ACC112 (cell line): Measurements from ENCODE around the gene MEAF6.

Experiments
- H2AFZ ChIP-seq: fragments of 200-600 bp; sonication (generic); one replicate; pipeline ENCODE4 v1.6.0; 2017; ENCODE audit warnings: antibody characterized with exemption, low read length; ENCODE audit not compliant: unreplicated experiment
- H3K27ac ChIP-seq: fragments of 200-600 bp; sonication (generic); 2 replicates; pipeline ENCODE4 v1.5.1; 2014; ENCODE audit warnings: low read depth, mild to moderate bottlenecking, antibody characterized with exemption, low read length, moderate library complexity
- H3K27me3 ChIP-seq: fragments of 200-600 bp; sonication (generic); 2 replicates; pipeline ENCODE4 v1.6.1; 2014; ENCODE audit warnings: mild to moderate bottlenecking, antibody characterized with exemption, low read length, moderate library complexity, mixed read lengths; ENCODE audit not compliant: insufficient read depth
- H3K36me3 ChIP-seq: fragments of 200-600 bp; sonication (generic); 2 replicates; pipeline ENCODE4 v1.6.1; 2016; ENCODE audit warnings: mild to moderate bottlenecking, antibody characterized with exemption, low read length, moderate library complexity, mixed read lengths; ENCODE audit not compliant: insufficient read depth
- H3K4me1 ChIP-seq: fragments of 200-600 bp; sonication (generic); one replicate; pipeline ENCODE4 v1.6.1; 2016; ENCODE audit warnings: low read length, mixed read lengths; ENCODE audit not compliant: insufficient read depth, unreplicated experiment, control insufficient read depth
- H3K4me3 ChIP-seq: fragments of 200-600 bp; sonication (generic); 2 replicates; pipeline ENCODE4 v1.5.1; 2014; ENCODE audit warnings: mild to moderate bottlenecking, low read depth, low read length
- H3K79me2 ChIP-seq: fragments of 200-600 bp; sonication (generic); one replicate; pipeline ENCODE4 v1.6.0; 2016; ENCODE audit warnings: low read length; ENCODE audit not compliant: control insufficient read depth, unreplicated experiment, insufficient read depth

MEAF6 gene

DNA sequence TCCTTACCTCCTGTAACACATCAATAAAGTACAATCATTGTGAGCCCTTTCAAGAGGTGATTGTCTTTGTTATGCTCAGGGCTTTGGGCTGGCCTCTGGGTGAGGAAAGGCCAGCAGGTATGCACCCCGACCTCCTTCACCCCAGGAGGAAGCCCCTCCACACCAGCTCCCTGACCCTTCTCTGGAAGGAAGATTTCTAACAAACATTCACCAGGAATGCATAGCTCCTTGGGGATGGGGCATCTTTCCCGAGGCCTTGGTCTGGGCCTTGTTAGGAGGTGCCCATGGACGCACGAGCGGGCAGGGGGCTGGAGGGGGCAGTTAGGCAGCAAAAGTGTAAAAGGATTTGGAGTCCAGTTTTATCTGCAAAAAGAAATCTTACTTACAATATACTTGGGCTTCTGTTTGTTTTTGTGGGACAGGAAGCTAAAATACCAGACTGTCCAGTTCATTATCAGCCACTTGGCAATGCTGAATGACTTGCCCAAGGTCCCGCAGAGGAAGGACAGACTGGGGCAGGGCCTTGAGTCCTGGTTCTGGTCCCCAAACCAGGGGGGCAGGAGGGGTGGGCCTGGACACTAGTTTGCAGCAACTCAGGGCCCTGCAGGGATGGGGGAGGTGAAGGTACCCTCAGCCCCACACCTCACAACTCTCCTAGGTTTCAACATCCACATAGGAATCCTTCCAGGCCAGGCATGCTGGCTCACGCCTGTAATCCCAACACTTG, 30.1 kb downstream of the MEAF6 start:
- H2AFZ ChIP-seq: no peak overlapping the region
- H3K36me3 ChIP-seq: peaks cover 18% of the 10 kb centered on the region; the same call in 1 of the 2 replicates
- peaks cover 23% of the 10 kb centered on the region for H3K79me2 ChIP-seq
- no peak overlapping the region for H3K4me3 ChIP-seq
- 0 out of 2 replicates have a peak overlapping the region, but pooled peaks have one; percentile 9 for H3K27ac ChIP-seq
- peaks cover 38% of the 10 kb centered on the region for H3K4me1 ChIP-seq
- no peaks in the 10 kb centered on the region for H3K27me3 ChIP-seq

DNA sequence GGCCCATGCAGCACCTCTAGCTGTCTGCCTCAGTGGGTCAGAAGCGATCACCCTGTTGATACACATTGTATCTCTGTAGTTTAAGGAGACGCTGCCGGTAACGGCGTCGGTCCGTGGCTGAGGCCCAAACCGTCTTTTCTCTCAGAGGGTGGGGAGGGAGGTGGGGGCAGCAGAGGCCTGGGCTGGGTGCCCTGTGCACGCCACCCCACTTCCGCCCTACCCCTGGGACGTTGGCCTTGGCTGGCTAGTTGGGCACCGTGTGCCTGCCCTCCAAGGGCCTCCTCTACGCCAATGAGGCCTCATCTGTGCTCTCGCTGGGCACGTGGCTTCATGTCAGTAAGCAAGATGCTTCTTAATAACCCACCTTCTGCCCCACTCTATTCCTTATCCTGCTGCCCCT, 30.8 kb downstream of the MEAF6 start:
- no peak overlapping the region for H2AFZ ChIP-seq
- peaks cover 21% of the 10 kb centered on the region; the same call in 1 of the 2 replicates for H3K36me3 ChIP-seq
- H3K4me3 ChIP-seq: no peak overlapping the region
- H3K27me3 ChIP-seq: no peaks in the 10 kb centered on the region
- peaks cover 30% of the 10 kb centered on the region for H3K79me2 ChIP-seq
- H3K27ac ChIP-seq: peak overlapping the region; percentile 9; the same call in 1 of the 2 replicates
- peaks cover 45% of the 10 kb centered on the region for H3K4me1 ChIP-seq

DNA sequence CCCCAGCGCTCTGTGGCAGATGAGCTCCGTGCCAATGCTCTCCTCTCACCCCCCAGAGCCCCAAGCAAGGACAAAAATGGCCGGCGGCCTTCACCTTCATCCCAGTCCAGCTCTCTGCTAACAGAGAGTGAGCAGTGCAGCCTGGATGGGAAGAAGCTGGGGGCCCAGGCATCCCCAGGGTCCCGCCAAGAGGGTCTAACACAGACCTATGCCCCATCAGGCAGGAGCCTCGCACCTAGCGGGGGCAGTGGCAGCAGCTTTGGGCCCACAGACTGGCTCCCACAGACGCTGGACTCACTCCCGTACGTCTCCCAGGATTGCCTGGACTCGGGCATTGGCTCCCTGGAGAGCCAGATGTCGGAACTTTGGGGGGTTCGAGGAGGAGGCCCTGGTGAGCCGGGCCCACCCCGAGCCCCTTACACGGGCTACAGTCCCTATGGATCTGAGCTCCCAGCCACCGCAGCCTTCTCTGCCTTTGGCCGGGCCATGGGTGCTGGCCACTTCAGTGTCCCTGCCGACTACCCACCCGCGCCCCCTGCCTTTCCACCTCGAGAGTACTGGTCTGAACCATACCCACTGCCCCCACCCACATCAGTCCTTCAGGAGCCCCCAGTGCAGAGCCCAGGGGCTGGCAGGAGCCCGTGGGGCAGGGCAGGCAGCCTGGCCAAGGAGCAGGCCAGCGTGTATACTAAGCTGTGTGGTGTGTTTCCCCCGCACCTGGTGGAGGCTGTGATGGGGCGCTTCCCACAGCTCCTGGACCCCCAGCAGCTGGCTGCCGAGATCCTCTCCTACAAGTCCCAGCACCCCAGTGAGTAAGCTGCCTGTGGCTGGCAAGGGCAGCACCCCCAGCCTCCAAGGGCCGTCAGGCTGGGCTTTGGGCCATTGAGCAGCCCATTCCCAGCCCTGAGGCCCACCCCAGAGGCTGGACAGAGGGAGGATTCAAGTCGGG, 31.5 kb downstream of the MEAF6 start:
- Histone ChIP-seq H3K79me2 (peaks cover 36% of the 10 kb centered on the region), H3K36me3 (peaks cover 21% of the 10 kb centered on the region; the same call in 1 of the 2 replicates), H3K27ac (peak overlapping the region; percentile 9; the same call in 1 of the 2 replicates)

DNA sequence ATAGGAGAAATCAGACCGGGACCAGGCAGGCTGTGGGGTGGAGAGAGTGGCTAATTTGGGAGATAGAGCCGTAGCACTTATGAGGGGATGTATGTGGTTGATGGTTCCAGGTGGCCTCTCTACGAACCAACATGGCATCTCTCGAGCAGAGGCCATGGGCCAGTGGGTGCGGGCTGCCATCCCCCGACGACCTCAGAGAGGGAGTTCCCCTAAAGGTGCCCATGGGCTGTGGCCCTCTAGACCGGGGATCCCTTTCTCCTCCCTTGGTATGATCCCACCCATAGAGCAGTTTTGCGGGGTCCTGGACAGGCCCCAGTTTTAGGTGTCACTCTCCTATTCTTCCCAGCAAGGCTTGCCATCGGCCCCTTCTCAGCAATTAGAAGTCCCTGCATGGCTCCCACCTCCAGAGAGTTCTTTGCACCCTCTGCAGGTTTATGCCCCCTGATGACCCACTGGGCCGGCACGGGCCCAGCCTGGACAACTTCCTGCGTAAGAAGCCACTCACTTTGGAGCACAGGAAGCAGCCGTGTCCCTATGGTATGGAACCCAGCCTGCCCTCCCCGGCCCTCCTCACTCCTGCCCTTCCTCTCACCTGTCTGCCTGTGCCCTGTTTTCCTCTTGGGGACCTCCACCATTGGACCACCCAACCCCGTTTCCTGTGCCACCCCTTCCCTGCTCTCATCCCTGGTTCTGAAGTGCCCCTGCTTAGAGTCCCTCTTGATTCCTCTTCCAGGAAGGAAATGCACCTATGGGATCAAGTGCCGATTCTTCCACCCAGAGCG, 32.4 kb downstream of the MEAF6 start:
- Histone ChIP-seq H2AFZ (no peak overlapping the region), H3K27ac (peak overlapping the region; percentile 99; the same call in 1 of the 2 replicates), H3K4me3 (no peak overlapping the region), H3K27me3 (no peaks in the 10 kb centered on the region), H3K36me3 (peaks cover 21% of the 10 kb centered on the region; the same call in 1 of the 2 replicates), H3K4me1 (peaks cover 57% of the 10 kb centered on the region), H3K79me2 (peaks cover 44% of the 10 kb centered on the region)

More for the DNA sequence above, 31.5 kb downstream of the MEAF6 start:
- H3K27me3 ChIP-seq: no peaks in the 10 kb centered on the region
- no peak overlapping the region for H3K4me3 ChIP-seq
- H2AFZ ChIP-seq: no peak overlapping the region
- H3K4me1 ChIP-seq: peaks cover 52% of the 10 kb centered on the region

DNA sequence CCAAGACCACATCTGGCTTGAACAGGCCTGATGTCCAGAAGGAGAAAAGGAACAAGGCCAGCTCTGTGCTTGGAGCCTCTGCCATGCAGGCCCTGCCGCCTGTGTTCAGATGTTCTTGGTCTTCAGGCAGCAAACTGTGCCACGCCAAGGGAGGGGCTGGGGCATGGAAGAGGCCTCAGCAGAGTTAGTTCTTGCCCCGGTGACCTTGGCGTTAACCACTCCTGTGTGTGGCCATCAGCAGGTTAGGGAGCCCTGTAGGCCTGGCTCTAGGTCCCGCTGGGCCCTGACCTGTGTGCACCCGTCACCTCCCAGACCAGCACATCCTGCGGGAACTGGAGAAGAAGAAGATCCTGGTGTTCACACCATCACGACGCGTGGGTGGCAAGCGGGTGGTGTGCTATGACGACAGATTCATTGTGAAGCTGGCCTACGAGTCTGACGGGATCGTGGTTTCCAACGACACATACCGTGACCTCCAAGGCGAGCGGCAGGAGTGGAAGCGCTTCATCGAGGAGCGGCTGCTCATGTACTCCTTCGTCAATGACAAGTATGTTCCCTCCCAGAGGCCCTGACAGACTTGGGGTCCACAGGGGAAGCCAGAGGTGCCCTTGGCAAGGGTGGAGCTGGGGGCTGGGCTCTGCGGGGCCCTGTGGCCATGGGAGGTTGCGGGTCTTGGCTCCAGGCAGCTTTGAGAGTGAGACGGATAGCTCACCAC, 33.1 kb downstream of the MEAF6 start:
- H3K4me1 ChIP-seq: peaks cover 53% of the 10 kb centered on the region
- peaks cover 52% of the 10 kb centered on the region for H3K79me2 ChIP-seq
- no peak overlapping the region for H2AFZ ChIP-seq
- H3K27ac ChIP-seq: peak overlapping the region; percentile 99; the same call in 1 of the 2 replicates
- no peaks in the 10 kb centered on the region for H3K27me3 ChIP-seq
- no peak overlapping the region for H3K4me3 ChIP-seq
- peaks cover 21% of the 10 kb centered on the region; the same call in 1 of the 2 replicates for H3K36me3 ChIP-seq

DNA sequence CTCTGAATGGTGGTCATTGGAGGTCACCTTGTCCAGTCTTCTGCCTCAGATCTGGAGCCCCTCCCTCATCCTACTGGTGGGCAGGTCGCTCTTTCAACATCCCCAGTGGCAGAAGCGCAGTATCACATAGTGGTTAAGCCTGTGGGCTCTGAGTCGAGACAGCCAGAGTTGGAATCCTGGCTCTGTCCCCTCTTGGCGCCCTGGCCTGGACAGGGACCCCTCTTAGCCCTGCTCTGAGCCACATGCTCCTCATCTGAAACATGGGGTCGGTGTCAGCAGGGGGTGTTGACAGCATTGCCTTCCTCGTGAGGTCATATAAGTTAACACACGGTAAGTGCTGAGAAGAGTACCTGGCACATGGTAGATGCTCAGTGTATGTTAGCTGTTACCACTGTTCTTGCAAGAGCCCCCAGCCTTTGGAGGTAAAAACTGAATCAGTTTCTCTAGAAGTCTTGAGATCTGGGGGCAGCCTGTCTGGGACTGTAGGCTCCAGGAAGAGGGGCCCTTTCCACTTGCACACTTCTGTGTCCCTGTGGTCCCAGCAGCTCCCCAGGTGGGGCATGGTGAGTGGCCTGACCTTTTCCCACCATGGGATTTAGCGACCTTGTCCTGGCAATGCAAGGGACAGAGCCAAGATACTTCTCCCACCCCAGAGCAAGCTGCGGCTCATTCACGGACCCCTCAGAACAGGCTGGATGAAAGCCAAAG, 33.8 kb downstream of the MEAF6 start:
- Histone ChIP-seq H3K4me1 (peaks cover 48% of the 10 kb centered on the region), H3K36me3 (peaks cover 27% of the 10 kb centered on the region; the same call in 1 of the 2 replicates), H3K27ac (peak overlapping the region; percentile 99), H2AFZ (no peak overlapping the region), H3K4me3 (peak overlapping the region; percentile 88; the same call in 1 of the 2 replicates), H3K79me2 (peaks cover 59% of the 10 kb centered on the region), H3K27me3 (no peaks in the 10 kb centered on the region)

DNA sequence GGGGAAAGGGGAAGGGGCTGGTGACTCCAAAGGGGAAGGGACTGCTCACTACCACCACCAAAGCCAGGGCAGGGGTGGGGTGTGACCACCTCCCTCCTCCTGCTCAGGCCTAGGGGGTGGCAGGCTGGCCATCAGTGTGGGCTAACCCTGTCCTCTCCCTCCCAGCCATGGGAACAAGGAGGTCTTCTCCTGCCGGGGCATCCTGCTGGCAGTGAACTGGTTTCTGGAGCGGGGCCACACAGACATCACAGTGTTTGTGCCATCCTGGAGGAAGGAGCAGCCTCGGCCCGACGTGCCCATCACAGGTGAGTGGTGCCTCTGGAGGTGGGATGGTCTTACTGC, 34.5 kb downstream of the MEAF6 start:
- Histone ChIP-seq H3K36me3 (peaks cover 29% of the 10 kb centered on the region; the same call in 1 of the 2 replicates), H2AFZ (no peak overlapping the region), H3K27ac (peak overlapping the region; percentile 99), H3K27me3 (no peaks in the 10 kb centered on the region), H3K79me2 (peaks cover 65% of the 10 kb centered on the region), H3K4me1 (peaks cover 45% of the 10 kb centered on the region), H3K4me3 (peak overlapping the region; percentile 88)

DNA sequence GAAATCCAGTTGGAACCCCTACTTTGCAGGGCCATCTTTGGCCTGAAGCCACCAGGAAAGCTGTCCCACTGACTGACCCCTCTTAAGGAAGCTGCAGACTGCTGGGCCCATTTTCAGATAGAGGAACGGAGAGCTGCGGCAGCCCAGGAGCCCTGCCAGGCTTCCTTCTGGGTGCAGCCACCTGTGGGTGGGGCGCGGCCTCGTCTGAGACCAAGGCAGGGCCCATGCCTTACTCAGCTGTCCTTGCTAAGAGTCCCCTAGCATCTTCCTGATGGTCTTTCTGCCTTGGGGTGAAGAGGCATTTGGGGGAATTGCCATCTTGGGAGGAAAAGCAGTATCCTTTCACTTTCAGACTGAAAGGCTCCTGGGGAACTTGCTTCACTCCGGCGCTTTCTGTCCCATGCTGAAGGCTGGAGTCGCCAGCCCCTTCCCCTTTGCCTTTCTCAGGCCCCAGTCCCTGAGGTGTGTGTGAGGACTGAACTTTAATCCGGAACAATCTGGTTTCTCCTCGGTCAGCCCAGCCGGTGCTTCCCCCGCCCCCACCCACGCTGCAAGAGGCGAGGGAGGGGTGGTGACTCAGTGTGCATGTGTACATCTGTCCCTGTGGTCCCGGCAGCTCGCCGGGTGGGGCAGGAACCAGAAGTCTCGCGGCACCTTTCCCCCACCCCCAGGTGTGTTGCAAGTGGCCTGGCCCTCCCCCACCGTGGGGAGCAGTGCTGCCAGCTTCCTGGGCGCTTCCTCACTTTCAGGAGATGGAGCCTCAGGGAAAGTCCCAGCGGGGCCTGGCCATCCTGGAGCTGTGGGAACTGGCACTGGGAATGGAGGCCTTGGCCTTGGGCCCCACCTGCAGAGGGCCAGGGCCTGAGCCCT, 35.1 kb downstream of the MEAF6 start:
- Histone ChIP-seq H3K27me3 (no peaks in the 10 kb centered on the region), H2AFZ (peak overlapping the region; percentile 37), H3K79me2 (peaks cover 71% of the 10 kb centered on the region), H3K4me1 (peaks cover 45% of the 10 kb centered on the region), H3K27ac (peak overlapping the region; percentile 99), H3K4me3 (peak overlapping the region; percentile 88), H3K36me3 (peaks cover 29% of the 10 kb centered on the region; the same call in 1 of the 2 replicates)

DNA sequence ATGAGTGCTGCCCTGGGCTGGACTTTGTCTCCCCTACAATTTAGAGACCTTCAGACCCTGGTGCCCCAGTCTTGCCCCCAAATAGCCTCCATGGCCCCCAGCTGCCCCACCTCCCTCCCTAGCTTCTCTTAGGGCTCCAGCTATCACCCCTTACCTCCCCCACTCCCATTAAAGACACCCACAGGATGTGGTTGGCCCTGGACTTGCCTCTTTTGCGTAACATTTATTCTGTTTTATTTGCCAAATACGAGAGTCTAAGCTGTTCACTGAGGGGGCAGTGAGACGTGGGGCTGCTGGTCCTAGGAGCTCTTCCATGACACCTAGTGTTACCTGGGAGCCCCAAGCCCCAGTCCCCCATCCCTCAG, 35.7 kb downstream of the MEAF6 start:
- Histone ChIP-seq H2AFZ (no peak overlapping the region), H3K36me3 (peaks cover 25% of the 10 kb centered on the region; the same call in 1 of the 2 replicates), H3K4me1 (peaks cover 45% of the 10 kb centered on the region), H3K79me2 (peaks cover 74% of the 10 kb centered on the region), H3K4me3 (peak overlapping the region; percentile 88), H3K27me3 (no peaks in the 10 kb centered on the region), H3K27ac (peak overlapping the region; percentile 99)
